DOHH2 (cell line): Measurements from ENCODE around the gene TTBK1.
A peak's percentile ranks its signal among the peaks of the same experiment; 100 is the strongest.

ENCODE experiments used
- H3F3A ChIP-seq: fragments of 200-600 bp; sonication (generic), shearing (Covaris generic); 2 replicates; pipeline ENCODE4 v1.6.0; 2016; ENCODE audit warnings: antibody characterized with exemption, mild to moderate bottlenecking; ENCODE audit not compliant: control insufficient read depth, insufficient read depth
- H3K27ac ChIP-seq: fragments of 200-600 bp; sonication (generic); 2 replicates; pipeline ENCODE4 v1.5.1; 2014; ENCODE audit warnings: low read depth, mild to moderate bottlenecking, low read length, moderate library complexity
- H3K27me3 ChIP-seq: fragments of 200-600 bp; sonication (generic); 2 replicates; pipeline ENCODE4 v1.6.1; 2014; ENCODE audit warnings: mild to moderate bottlenecking, low read length, mixed read lengths; ENCODE audit not compliant: control insufficient read depth
- H3K36me3 ChIP-seq: fragments of 200-600 bp; sonication (generic); 2 replicates; pipeline ENCODE4 v1.6.1; 2014; ENCODE audit warnings: mild to moderate bottlenecking, low read length, moderate library complexity, mixed read lengths; ENCODE audit not compliant: control insufficient read depth
- H3K4me1 ChIP-seq: fragments of 200-600 bp; sonication (generic); 2 replicates; pipeline ENCODE4 v1.6.1; 2014; ENCODE audit warnings: mild to moderate bottlenecking, low read length, mixed read lengths; ENCODE audit not compliant: control insufficient read depth
- H3K4me2 ChIP-seq: fragments of 200-600 bp; sonication (generic); 2 replicates; pipeline ENCODE4 v1.6.0; 2014; ENCODE audit warnings: mild to moderate bottlenecking, low read length, moderate library complexity
- H3K4me3 ChIP-seq: fragments of 200-600 bp; sonication (generic); 2 replicates; pipeline ENCODE4 v1.5.1; 2014; ENCODE audit warnings: mild to moderate bottlenecking, low read length, mixed read lengths
- H3K79me2 ChIP-seq: fragments of 200-600 bp; sonication (generic); 2 replicates; pipeline ENCODE4 v1.6.1; 2014; ENCODE audit warnings: mild to moderate bottlenecking, low read length, mixed read lengths; ENCODE audit not compliant: control insufficient read depth
- H3K9me2 ChIP-seq: fragments of 200-600 bp; sonication (generic); replicated peaks from 2 replicates; pipeline ENCODE4 v1.6.1; 2014; ENCODE audit warnings: mild to moderate bottlenecking, low read length, mixed read lengths; ENCODE audit not compliant: control insufficient read depth
- H3K9me3 ChIP-seq: fragments of 200-600 bp; sonication (generic); 2 replicates; pipeline ENCODE4 v1.6.1; 2014; ENCODE audit warnings: antibody characterized with exemption, low read length, mixed read lengths; ENCODE audit not compliant: control insufficient read depth, insufficient read depth
- H4K20me1 ChIP-seq: fragments of 200-600 bp; sonication (generic); 2 replicates; pipeline ENCODE4 v1.6.0; 2014; ENCODE audit warnings: low read depth, mild to moderate bottlenecking, antibody characterized with exemption, low read length, moderate library complexity; ENCODE audit not compliant: control insufficient read depth, insufficient read depth
- EZH2phosphoT487 ChIP-seq: fragments of 200-600 bp; sonication (generic); IDR thresholded peaks from 2 replicates; pipeline ENCODE4 v1.6.1; 2017; ENCODE audit warnings: borderline replicate concordance, mild to moderate bottlenecking, antibody characterized with exemption, low read length, moderate library complexity, mixed read lengths
- TF ChIP-seq, protein P1 (sequence below): fragments of 200-600 bp; sonication (generic); IDR thresholded peaks from one replicate; pipeline ENCODE4 v1.5.1; 2014; ENCODE audit warnings: antibody characterized with exemption, mild to moderate bottlenecking, low read depth, low read length; ENCODE audit not compliant: poor library complexity, severe bottlenecking

Gene TTBK1

DNA sequence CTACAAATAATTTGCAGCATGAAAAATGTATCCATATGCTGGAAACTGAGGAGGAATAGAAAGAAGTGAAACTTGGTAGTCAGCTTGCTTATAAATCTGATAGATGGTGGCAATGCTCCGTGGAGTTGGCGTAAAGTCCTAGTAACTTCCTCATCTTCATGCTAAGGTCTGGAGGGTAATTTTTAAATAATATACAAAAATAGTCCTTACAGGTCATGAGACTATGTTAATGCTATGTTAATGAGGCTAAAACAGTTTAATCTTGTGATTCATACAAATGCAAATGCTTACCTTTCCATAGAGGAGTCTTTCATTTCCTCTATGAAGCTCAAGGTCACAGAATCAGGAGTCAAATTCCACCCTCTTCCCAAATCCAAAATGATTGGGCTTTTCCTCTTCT is 74.7 kb downstream of the TTBK1 start:
- Histone ChIP-seq H3K9me3 (no peaks in the 10 kb centered on the region), H3K4me1 (peaks cover 94% of the 10 kb centered on the region), H3K27me3 (no peaks in the 10 kb centered on the region), H3K9me2 (no peaks in the 10 kb centered on the region), H3K27ac (peak overlapping the region; percentile 87), H3K36me3 (peaks cover 38% of the 10 kb centered on the region), H3K4me3 (peak overlapping the region; percentile 59), H3K4me2 (peak overlapping the region; percentile 79), H3K79me2 (0 out of 2 replicates have a peak, but pooled peaks cover 8% of the 10 kb centered on the region), H4K20me1 (no peaks in the 10 kb centered on the region), H3F3A (peaks cover 60% of the 10 kb centered on the region)
- TF ChIP-seq, protein P1, sequence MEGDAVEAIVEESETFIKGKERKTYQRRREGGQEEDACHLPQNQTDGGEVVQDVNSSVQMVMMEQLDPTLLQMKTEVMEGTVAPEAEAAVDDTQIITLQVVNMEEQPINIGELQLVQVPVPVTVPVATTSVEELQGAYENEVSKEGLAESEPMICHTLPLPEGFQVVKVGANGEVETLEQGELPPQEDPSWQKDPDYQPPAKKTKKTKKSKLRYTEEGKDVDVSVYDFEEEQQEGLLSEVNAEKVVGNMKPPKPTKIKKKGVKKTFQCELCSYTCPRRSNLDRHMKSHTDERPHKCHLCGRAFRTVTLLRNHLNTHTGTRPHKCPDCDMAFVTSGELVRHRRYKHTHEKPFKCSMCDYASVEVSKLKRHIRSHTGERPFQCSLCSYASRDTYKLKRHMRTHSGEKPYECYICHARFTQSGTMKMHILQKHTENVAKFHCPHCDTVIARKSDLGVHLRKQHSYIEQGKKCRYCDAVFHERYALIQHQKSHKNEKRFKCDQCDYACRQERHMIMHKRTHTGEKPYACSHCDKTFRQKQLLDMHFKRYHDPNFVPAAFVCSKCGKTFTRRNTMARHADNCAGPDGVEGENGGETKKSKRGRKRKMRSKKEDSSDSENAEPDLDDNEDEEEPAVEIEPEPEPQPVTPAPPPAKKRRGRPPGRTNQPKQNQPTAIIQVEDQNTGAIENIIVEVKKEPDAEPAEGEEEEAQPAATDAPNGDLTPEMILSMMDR: no peak
- TF ChIP-seq EZH2phosphoT487: no peak

DNA sequence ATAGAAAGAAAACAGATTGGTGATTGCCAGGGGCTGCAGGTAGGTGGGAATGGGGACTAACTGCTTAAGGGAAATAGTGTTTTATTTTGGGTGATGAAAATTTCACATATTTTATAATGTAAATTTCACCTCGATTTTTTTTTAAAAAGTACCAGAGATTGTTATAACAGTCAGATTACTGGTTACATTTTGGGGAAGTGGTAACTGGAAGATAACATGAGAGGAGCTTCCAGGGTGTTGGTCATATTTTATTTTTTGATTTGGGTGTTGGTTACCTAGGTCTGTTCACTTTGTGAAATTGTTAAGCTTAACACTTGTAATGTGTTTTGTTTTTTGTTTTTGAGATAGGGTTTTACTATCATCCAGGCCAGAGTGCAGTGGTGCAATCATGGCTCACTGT is 82.6 kb downstream of the TTBK1 start:
- H3K79me2 ChIP-seq: peaks cover 17% of the 10 kb centered on the region; the same call in 1 of the 2 replicates
- peaks cover 3% of the 10 kb centered on the region; the same call in 1 of the 2 replicates for H3K9me3 ChIP-seq
- H3K27ac ChIP-seq: no peak overlapping the region
- H3K4me1 ChIP-seq: peaks cover 31% of the 10 kb centered on the region
- H4K20me1 ChIP-seq: no peaks in the 10 kb centered on the region
- TF ChIP-seq, protein P1: no peak
- TF ChIP-seq EZH2phosphoT487: no peak
- H3K36me3 ChIP-seq: peaks cover 62% of the 10 kb centered on the region
- H3K4me3 ChIP-seq: no peak overlapping the region
- H3K9me2 ChIP-seq: no peaks in the 10 kb centered on the region
- H3K27me3 ChIP-seq: no peaks in the 10 kb centered on the region
- H3K4me2 ChIP-seq: no peak overlapping the region
- peaks cover 28% of the 10 kb centered on the region for H3F3A ChIP-seq

DNA sequence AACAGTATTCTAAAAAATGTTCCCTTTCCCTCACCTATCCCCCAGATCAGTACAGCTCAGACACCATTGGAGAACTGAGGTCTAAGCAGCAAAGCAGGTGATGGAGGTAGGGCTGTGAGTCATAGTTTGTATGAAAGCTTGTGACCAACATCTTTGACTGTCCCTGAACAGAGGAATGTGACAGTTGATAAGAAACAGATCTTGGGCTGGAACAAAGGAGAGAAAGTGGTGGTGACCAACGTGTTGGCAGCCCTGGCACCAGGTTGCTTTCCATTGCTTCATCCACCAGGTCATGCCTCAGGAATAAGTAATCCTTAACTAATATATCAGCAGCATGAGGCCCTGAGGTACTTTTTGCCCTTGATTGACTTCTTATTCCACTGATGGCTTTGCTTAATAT is 85.2 kb downstream of the TTBK1 start:
- no peaks in the 10 kb centered on the region for H3K27me3 ChIP-seq
- H3F3A ChIP-seq: peaks cover 27% of the 10 kb centered on the region
- H3K4me1 ChIP-seq: peaks cover 7% of the 10 kb centered on the region
- H3K79me2 ChIP-seq: peaks cover 5% of the 10 kb centered on the region; the same call in 1 of the 2 replicates
- H3K4me2 ChIP-seq: no peak overlapping the region
- H3K4me3 ChIP-seq: no peak overlapping the region
- no peaks in the 10 kb centered on the region for H3K9me2 ChIP-seq
- TF ChIP-seq EZH2phosphoT487: no peak
- TF ChIP-seq, protein P1: no peak
- peaks cover 3% of the 10 kb centered on the region; the same call in 1 of the 2 replicates for H3K9me3 ChIP-seq
- H4K20me1 ChIP-seq: no peaks in the 10 kb centered on the region
- peaks cover 73% of the 10 kb centered on the region for H3K36me3 ChIP-seq
- no peak overlapping the region for H3K27ac ChIP-seq
